ENCODE measurements around the gene PTPA. TPM values are rescaled to one million over a fixed set of nuclear protein-coding genes. Genes with fewer than 3 reads are reported as not detected.
A peak's percentile ranks its signal among the peaks of the same experiment; 100 is the strongest.

Gene PTPA
- total and polyA plus RNA-seq, 8 donors, result 32.7 to 71.4 (median 43.3) TPM

- Histone ChIP-seq H3K27me3 (no peaks in the 10 kb centered on the region), H3K9me3 (no peaks in the 10 kb centered on the region), H3K4me3 (peak within 1 kb of the TSS; percentile 61 to 93 (median 78)), H3K4me1 (peaks cover 0 to 18% (median 11%) of the 10 kb centered on the region in 3 donors), H3K36me3 (peaks cover 0 to 5% (median 3%) of the 10 kb centered on the region in 3 donors), H3K27ac (peak within 1 kb of the TSS; percentile 42 to 69 (median 52))
- peak; percentile 96 to 99 (median 97) for ATAC-seq
- FAIRE-seq, result peak; percentile 93
- 0% methylated on average over 65 to 70 of the region's 70 CpGs for WGBS, 2 donors
- DNase-seq, result peak; percentile 98 to 100 (median 99)
- intact Hi-C loops (cut with DNase I), result no loop called here
- no peak for TF ChIP-seq CTCF (IDR thresholded peaks at IDR 0.05)
Observed at GRCh38 chr9:129080601-129081387, 30.4 kb upstream of the PTPA start, which contains the start of gene DOLPP1. TSS of gene DOLPP1 (plus strand) at chr9:129081111. CDS start at chr9:129081132, 21 bp downstream.

GRCh38 chr9:129081388-129081904 lies 29.8 kb upstream of the PTPA start:
- Histone ChIP-seq H3K4me3 (peak overlapping the region; percentile 61 to 93 (median 78)), H3K4me1 (peaks cover 0 to 18% (median 11%) of the 10 kb centered on the region in 3 donors), H3K9me3 (no peaks in the 10 kb centered on the region), H3K36me3 (peaks cover 4 to 11% (median 6%) of the 10 kb centered on the region in 3 donors), H3K27ac (peak overlapping the region; percentile 30 to 69 (median 50)), H3K27me3 (no peaks in the 10 kb centered on the region)
- ATAC-seq (no peak), DNase-seq (no peak), FAIRE-seq (no peak)
- 2% methylated on average over 29 to 30 of the region's 30 CpGs for WGBS, 2 donors
- intact Hi-C loops (cut with DNase I), result no loop called here
- TF ChIP-seq CTCF (IDR thresholded peaks at IDR 0.05), result no peak

GRCh38 chr9:129084087-129084486 lies 27.1 kb upstream of the PTPA start:
- no peak overlapping the region for H3K27ac ChIP-seq
- no peak for TF ChIP-seq CTCF (IDR thresholded peaks at IDR 0.05)
- FAIRE-seq (no peak), DNase-seq (peak in 4 of 6 donors; percentile 51 to 63 (median 62)), ATAC-seq (peak in 1 of 4 donors; percentile 15)
- intact Hi-C loops (cut with DNase I), result no loop called here
- H3K36me3 ChIP-seq, result peaks cover 4 to 17% (median 6%) of the 10 kb centered on the region in 3 donors
- no peak overlapping the region for H3K4me3 ChIP-seq
- H3K27me3 ChIP-seq, result no peaks in the 10 kb centered on the region
- 39 to 55% methylated on average over 7 of the region's 7 CpGs for WGBS, 2 donors
- no peaks in the 10 kb centered on the region for H3K9me3 ChIP-seq
- peaks cover 0 to 18% (median 11%) of the 10 kb centered on the region in 3 donors for H3K4me1 ChIP-seq

GRCh38 chr9:129089246-129089645 lies 22.0 kb upstream of the PTPA start:
- H3K27me3 ChIP-seq, result no peaks in the 10 kb centered on the region
- DNase-seq, result peak in 1 of 6 donors; percentile 28
- peaks cover 2 to 6% (median 3%) of the 10 kb centered on the region in 3 donors for H3K4me1 ChIP-seq
- TF ChIP-seq CTCF (IDR thresholded peaks at IDR 0.05), result no peak
- H3K4me3 ChIP-seq, result no peak overlapping the region
- peaks cover 4 to 17% (median 6%) of the 10 kb centered on the region in 3 donors for H3K36me3 ChIP-seq
- no peaks in the 10 kb centered on the region for H3K9me3 ChIP-seq
- ATAC-seq, result no peak
- FAIRE-seq, result no peak
- whole genome bisulfite sequencing, 2 donors, result 85 to 87% methylated on average over 14 to 15 of the region's 15 CpGs
- H3K27ac ChIP-seq, result no peak overlapping the region
- intact Hi-C loops (cut with DNase I), result no loop called here
